ENCODE data around the gene CDK5.

The CDK5 gene

DNA sequence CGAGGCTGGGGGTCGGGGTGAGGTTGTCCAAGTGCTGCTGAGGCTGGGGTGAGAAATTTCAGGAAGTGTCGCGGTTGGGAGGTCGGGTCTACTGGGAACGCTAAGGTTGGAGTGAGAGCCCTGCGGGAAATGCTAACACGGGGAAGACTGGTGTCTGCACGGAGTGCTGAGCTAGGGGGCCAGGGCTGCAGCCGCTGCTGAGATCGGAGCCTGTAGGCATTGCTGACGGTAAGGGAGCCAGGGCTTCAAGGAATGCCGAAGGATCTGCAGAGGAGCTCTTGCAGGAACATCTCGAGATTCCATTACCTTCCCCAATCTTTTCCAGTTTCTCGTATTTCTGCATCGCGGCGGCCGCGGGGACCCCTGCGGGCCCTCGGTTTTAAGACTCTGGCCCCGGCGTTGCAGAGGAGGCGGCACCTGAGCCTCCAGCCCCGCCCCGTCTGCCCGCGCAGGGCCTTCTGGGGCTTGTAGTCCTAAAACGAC, at the start of gene CDK5:
Gene CDK5, minus strand, starts transcription at position 392 of the 483 bp plus-strand sequence. Its CDS starts 49 bp downstream, at position 343.
- no peak for DNase-seq (ENCODE audit: low read depth)

DNA sequence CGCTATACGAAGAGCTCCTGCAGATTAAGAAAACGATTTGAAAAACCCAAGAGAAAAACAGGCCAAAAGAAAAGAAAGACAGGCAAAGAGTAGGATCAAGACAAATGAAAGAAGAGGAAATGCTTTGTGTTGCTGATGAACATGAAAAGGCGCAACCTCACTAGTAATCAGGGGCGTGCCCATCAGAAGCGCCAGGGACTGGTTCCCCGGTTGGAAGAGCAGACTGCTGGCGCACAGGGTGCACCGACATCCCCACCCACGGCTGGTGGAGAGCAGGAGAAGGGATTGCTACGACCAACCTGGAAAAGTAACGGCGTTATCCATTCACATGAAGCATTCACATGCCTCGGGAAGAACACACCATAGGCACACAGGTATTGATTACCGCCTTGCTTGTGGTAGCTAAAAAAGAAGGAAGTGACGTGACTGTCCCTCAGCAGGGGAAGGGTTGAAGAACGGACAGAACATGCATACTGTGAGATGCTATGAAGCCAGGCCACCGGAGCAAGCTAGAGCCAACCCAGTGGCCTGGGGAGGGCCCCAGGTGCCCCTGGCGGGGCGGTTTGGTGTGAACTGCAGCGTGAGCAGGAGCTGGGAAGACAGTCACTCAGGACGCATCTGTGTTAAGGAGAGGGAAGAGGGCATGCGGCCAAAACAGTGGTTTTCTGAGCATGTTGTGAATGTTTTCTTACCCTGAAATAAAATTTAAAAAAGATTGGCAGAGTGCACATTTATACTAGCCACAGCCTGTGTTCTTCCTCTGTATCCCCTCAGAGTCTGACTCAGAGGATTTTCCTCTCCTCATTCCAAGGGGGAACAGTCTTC, 46.9 kb upstream of the CDK5 start:
- DNase-seq (ENCODE audit: low read depth), result no peak

GRCh38 chr7:151103973-151104372, 46.3 kb upstream of the CDK5 start:
- DNase-seq (ENCODE audit: low read depth), result no peak

GRCh38 chr7:151102991-151103390, 45.3 kb upstream of the CDK5 start:
- DNase-seq (ENCODE audit: low read depth), result no peak

GRCh38 chr7:151101621-151102396, 44.1 kb upstream of the CDK5 start:
- DNase-seq (ENCODE audit: low read depth), result no peak

DNA sequence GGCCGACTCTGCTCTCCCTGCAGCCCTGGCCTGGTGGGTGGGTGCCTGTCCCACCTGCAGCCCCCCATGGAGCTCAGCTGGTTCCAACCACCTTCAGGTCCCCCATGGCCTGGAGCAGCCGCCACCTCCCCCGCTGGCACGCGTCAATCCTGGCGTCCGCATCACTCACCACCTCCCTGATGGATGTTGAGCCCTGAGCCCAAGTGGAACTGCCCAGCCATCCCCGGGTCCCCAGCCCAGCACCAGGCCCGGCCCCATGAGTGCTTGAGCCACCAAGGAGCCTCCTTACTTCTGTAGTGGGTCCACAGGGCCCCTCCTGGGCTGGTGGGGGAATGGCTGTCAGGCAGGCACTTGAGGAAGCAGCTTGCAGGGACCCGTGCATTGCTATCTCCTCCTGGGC, 43.2 kb upstream of the CDK5 start:
- DNase-seq (ENCODE audit: low read depth), result no peak

- DNase-seq (ENCODE audit: low read depth), result no peak
These were observed 42.0 kb upstream of the CDK5 start for GRCh38 chr7:151099486-151100211.

DNA sequence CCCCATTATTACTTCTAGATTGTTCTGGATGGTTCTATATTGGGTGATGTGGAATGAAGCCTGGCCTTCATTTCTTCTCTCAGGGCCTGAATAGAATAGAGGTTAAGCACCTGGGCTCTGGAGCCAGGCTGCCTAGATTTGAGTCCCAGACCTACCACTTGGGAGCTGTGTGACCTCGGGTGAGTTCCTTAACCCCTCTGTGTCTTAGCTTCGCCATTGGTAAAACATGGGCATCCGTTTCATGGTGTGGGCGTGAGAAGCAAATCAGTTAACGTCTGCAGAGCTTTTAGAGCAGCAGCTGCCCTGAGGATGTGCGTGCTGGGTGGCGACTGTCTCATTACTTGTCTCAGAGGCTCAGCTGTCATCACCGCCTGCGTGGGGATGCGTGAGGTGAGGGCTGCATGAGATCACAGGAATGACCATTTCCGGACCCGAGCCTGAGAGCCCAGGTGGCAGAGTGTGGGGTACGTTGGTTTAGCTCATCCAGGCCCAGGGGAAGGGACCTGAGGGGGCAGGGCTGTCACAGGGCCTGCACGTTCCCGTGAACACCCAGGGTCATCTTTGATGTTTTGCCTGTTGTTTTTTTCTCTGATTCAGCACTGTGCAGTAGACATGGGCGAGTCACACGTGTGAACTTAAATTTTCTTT, 38.3 kb upstream of the CDK5 start:
- DNase-seq (ENCODE audit: low read depth), result no peak

- DNase-seq (ENCODE audit: low read depth), result no peak
These were observed 37.6 kb upstream of the CDK5 start for GRCh38 chr7:151095123-151095797.

DNA sequence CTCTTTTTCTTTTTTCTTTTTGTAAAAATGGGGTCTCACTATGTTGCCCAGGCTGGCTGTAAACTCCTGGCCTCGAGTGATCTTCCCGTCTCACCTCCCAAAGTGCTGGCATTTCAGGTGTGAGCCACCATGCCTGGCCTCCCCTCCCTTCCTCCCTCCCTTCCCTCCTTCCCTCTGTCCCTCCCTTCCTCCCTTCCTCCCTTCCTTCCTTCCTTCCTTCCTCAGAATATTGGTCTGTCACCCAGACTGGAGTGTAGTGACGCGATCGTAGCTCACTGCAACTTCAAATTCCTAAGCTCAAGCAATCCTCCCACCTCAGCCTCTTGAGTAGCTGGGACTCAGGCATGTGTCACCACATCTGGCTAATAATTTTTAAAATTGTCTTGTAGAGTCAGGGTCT, 37.0 kb upstream of the CDK5 start:
- DNase-seq (ENCODE audit: low read depth), result no peak

DNA sequence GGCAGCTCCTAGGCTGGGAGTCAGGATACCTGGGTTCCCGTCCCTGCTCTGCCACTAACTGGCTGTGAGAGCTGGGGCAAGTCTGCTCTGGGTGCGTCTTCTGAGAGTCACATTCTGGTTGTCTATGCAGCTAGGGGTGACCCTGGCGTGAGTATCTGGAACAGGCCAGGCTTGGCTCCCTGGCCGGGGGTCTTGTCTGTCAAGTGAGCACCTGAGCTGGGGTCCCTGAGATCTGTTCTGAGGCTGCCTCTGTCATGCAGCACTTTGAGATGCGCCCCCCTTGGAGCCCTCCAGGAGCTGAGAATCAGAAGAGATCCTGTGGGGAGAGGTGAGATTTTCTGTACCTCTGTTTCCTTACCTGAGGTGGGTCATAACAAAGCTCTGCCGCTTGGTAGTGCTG, 36.1 kb upstream of the CDK5 start:
- DNase-seq (ENCODE audit: low read depth), result no peak

GRCh38 chr7:151091988-151092387, 34.3 kb upstream of the CDK5 start:
- DNase-seq (ENCODE audit: low read depth), result no peak

- DNase-seq (ENCODE audit: low read depth), result no peak
These were observed 33.7 kb upstream of the CDK5 start for GRCh38 chr7:151091431-151091830.

DNA sequence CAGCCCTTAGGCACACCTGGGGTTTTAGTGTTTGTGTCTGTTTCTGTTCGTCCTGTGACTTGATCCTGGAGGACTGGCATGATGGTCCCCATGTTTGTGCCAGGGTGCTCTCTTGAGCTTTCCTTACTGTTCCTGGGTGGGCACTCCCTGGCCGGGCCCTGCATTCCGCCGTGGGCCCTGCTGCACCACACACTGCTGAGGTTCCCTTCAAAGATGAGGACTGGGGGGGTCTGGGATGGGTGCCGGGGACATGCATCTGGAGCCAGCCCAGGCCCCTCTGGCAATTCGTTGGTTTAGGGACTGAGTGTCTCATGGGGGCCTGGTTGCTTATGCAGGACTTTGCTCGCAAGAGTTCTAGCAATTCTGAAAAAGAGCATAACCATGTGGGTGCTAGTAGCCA, 33.3 kb upstream of the CDK5 start:
- no peak for DNase-seq (ENCODE audit: low read depth)

DNA sequence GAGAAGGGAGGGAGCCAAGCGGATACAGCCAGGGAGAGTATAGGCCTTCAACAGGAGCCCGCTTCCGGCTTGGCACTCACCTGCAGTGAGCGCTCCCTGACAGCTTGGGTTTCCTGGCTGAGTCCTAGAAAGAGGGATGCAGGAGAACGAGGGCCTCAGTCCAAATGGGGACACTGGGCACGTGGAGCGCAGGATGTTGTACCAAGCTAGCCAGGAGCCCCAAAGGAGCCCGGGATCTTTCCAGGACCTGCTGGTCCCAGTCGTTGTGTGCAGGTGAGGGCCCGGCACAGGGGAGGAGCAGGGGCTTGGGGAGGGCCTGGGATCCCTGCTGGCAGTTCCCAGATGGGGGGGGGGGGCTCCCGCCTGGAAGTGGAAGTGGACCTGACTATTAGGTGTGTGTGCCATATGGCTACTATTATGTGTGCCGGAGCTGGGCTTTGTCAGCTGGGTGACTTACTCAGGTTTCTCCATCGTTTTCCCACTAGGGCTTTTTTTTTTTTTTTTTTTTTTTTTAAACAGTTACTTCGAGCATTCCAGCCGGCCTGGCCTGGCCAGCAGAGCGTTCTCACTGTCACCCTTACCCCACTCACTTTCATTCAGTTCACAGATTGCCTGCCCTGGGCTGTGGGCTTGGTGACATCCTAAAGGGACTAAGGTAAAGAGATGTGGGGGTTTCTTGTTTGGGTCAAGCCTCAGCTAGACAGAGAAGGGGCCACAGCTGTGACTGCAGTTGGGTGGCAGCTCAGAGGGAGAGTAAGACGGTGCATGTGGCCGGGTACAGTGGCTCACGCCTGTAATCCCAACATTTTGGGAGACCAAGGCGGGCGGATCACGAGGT, 32.4 kb upstream of the CDK5 start:
- no peak for DNase-seq (ENCODE audit: low read depth)

GRCh38 chr7:151088856-151089699, 31.4 kb upstream of the CDK5 start:
- DNase-seq (ENCODE audit: low read depth), result no peak

GRCh38 chr7:151088019-151088855, 30.5 kb upstream of the CDK5 start:
- DNase-seq (ENCODE audit: low read depth), result no peak

- DNase-seq (ENCODE audit: low read depth), result no peak
These were observed 29.7 kb upstream of the CDK5 start for GRCh38 chr7:151087245-151088018.

Data from stimulated activated CD8-positive, alpha-beta memory T cell treated with anti-CD3 and anti-CD28 coated beads, Interleukin-15, amount 100 ng/mL, for 1 hour (primary cell).